ENCODE measurements around the gene PKP1.

The PKP1 gene

GRCh38 chr1:201304126-201304525 lies 20.8 kb downstream of the PKP1 start:
- TF ChIP-seq CTCF (IDR thresholded peaks at IDR 0.05; ENCODE audit: insufficient read depth, low read depth, low read length, missing control alignments) = no peak
- H3K4me3 ChIP-seq (ENCODE audit: low read length) = no peak overlapping the region

GRCh38 chr1:201305815-201306214 lies 22.5 kb downstream of the PKP1 start:
- TF ChIP-seq CTCF (IDR thresholded peaks at IDR 0.05; ENCODE audit: insufficient read depth, low read depth, low read length, missing control alignments) = no peak
- H3K4me3 ChIP-seq (ENCODE audit: low read length) = no peak overlapping the region
- DNase-seq (ENCODE audit: low read depth) = no peak

More at GRCh38 chr1:201304126-201304525, 20.8 kb downstream of the PKP1 start:
- DNase-seq (ENCODE audit: low read depth) = no peak

- no peak overlapping the region for H3K4me3 ChIP-seq (ENCODE audit: low read length)
- peak; percentile 92 for DNase-seq (ENCODE audit: low read depth)
These were observed 23.9 kb downstream of the PKP1 start for GRCh38 chr1:201307231-201307630.

GRCh38 chr1:201307760-201308499 lies 24.6 kb downstream of the PKP1 start:
- H3K4me3 ChIP-seq (ENCODE audit: low read length) = peak overlapping the region; percentile 2
- no peak for TF ChIP-seq CTCF (IDR thresholded peaks at IDR 0.05; ENCODE audit: insufficient read depth, low read depth, low read length, missing control alignments)
- DNase-seq (ENCODE audit: low read depth) = peak; percentile 93

More at GRCh38 chr1:201307231-201307630, 23.9 kb downstream of the PKP1 start:
- no peak for TF ChIP-seq CTCF (IDR thresholded peaks at IDR 0.05; ENCODE audit: insufficient read depth, low read depth, low read length, missing control alignments)

GRCh38 chr1:201309416-201309815 lies 26.1 kb downstream of the PKP1 start:
- H3K4me3 ChIP-seq (ENCODE audit: low read length) = no peak overlapping the region
- peak; percentile 80 for DNase-seq (ENCODE audit: low read depth)
- TF ChIP-seq CTCF (IDR thresholded peaks at IDR 0.05; ENCODE audit: insufficient read depth, low read depth, low read length, missing control alignments) = peak; percentile 29

- DNase-seq (ENCODE audit: low read depth) = peak; percentile 48
- TF ChIP-seq CTCF (IDR thresholded peaks at IDR 0.05; ENCODE audit: insufficient read depth, low read depth, low read length, missing control alignments) = no peak
- peak overlapping the region; percentile 3 for H3K4me3 ChIP-seq (ENCODE audit: low read length)
These were observed 27.1 kb downstream of the PKP1 start for GRCh38 chr1:201310251-201310985.

Data from epithelial cell of esophagus (primary cell).